Liver (tissue), 9 donors: ENCODE results near the gene PGAM5. TPM values are rescaled to one million over a fixed set of nuclear protein-coding genes. Genes with fewer than 3 reads are reported as not detected.

Experiments
- DNase-seq: peaks from one replicate; pipeline ENCODE4 v3.0.0-alpha.2; 2017; ENCODE audit warnings: low spot score
- H3K27ac ChIP-seq, 2 donors: one replicate each; pipeline ENCODE4 v1.7.0; 2013; ENCODE audit warnings: inconsistent platforms in 2 of 2, low read length in 2 of 2, control low read depth in 1 of 2, low read depth in 1 of 2, mild to moderate bottlenecking in 1 of 2
- H3K27me3 ChIP-seq, 4 donors: one replicate each; pipeline versions ENCODE4 v1.6.1 to v1.7.0; 2013; ENCODE audit warnings: low read length in 3 of 4, inconsistent platforms in 1 of 4, mild to moderate bottlenecking in 1 of 4, moderate library complexity in 1 of 4; ENCODE audit not compliant: control insufficient read depth in 4 of 4, insufficient read depth in 4 of 4
- H3K36me3 ChIP-seq, 4 donors: one replicate each; pipeline versions ENCODE4 v1.6.1 to v1.7.0; 2013; ENCODE audit warnings: low read length in 3 of 4, mild to moderate bottlenecking in 3 of 4, low read depth in 1 of 4, moderate library complexity in 1 of 4; ENCODE audit not compliant: control insufficient read depth in 4 of 4, insufficient read depth in 3 of 4
- H3K4me1 ChIP-seq, 4 donors: one replicate each; pipeline versions ENCODE4 v1.6.1 to v1.7.0; 2013; ENCODE audit warnings: low read length in 3 of 4, mild to moderate bottlenecking in 3 of 4, moderate library complexity in 1 of 4; ENCODE audit not compliant: control insufficient read depth in 4 of 4, insufficient read depth in 4 of 4
- H3K4me3 ChIP-seq, 3 donors: one replicate each; pipeline versions ENCODE4 v1.6.1 to v1.7.0; 2013; ENCODE audit warnings: low read length in 3 of 3, control low read depth in 1 of 3, low read depth in 1 of 3, mild to moderate bottlenecking in 1 of 3
- H3K9ac ChIP-seq, 2 donors: one replicate each; pipeline ENCODE4 v1.7.0; 2013; ENCODE audit warnings: low read length in 2 of 2, mild to moderate bottlenecking in 2 of 2, moderate library complexity in 2 of 2, control low read depth in 1 of 2, low read depth in 1 of 2
- H3K9me3 ChIP-seq, 4 donors: one replicate each; pipeline versions ENCODE4 v1.6.1 to v1.7.0; 2013; ENCODE audit warnings: low read length in 3 of 4; ENCODE audit not compliant: control insufficient read depth in 4 of 4
- EGR1 ChIP-seq, 2 donors: IDR thresholded peaks; 2 replicates each; pipeline ENCODE4 v1.6.1; 2016 to 2018; ENCODE audit warnings: antibody characterized with exemption in 2 of 2, low read depth in 2 of 2
- FOXA1 ChIP-seq: IDR thresholded peaks from 2 replicates; pipeline ENCODE4 v1.6.1; 2016; ENCODE audit warnings: antibody characterized with exemption
- FOXA2 ChIP-seq: IDR thresholded peaks from 2 replicates; pipeline ENCODE4 v1.6.1; 2016; ENCODE audit warnings: antibody characterized with exemption
- GABPA ChIP-seq, 2 donors: IDR thresholded peaks in 1 of 2; conservative IDR thresholded peaks in 1 of 2; 2 replicates each; pipeline ENCODE4 v1.6.1; 2016; ENCODE audit warnings: antibody characterized with exemption in 2 of 2, mild to moderate bottlenecking in 1 of 2, moderate library complexity in 1 of 2
- HNF4A ChIP-seq, 2 donors: conservative IDR thresholded peaks; 2 replicates each; pipeline ENCODE4 v1.6.1; 2016; ENCODE audit warnings: antibody characterized with exemption in 2 of 2, mild to moderate bottlenecking in 2 of 2
- HNF4G ChIP-seq: IDR thresholded peaks from 2 replicates; pipeline ENCODE4 v1.6.1; 2016; ENCODE audit warnings: antibody characterized with exemption
- NR2F2 ChIP-seq: IDR thresholded peaks from 2 replicates; pipeline ENCODE4 v1.6.1; 2016; ENCODE audit warnings: antibody characterized with exemption
- RAD21 ChIP-seq, 2 donors: IDR thresholded peaks; 2 replicates each; pipeline ENCODE4 v1.6.1; 2016; ENCODE audit warnings: antibody characterized with exemption in 2 of 2, mild to moderate bottlenecking in 2 of 2
- RXRA ChIP-seq, 2 donors: IDR thresholded peaks; 2 replicates each; pipeline ENCODE4 v1.6.1; 2017 to 2018; ENCODE audit warnings: antibody characterized with exemption in 2 of 2, mild to moderate bottlenecking in 1 of 2
- SP1 ChIP-seq: IDR thresholded peaks from 2 replicates; pipeline ENCODE4 v1.6.1; 2018; ENCODE audit warnings: antibody characterized with exemption, mild to moderate bottlenecking
- TAF1 ChIP-seq: conservative IDR thresholded peaks from 2 replicates; pipeline ENCODE4 v1.6.1; 2016; ENCODE audit warnings: antibody characterized with exemption, mild to moderate bottlenecking
- YY1 ChIP-seq: IDR thresholded peaks from 2 replicates; pipeline ENCODE4 v1.6.1; 2016; ENCODE audit warnings: antibody characterized with exemption, mild to moderate bottlenecking
- WGBS: extraction: QIAGEN DNeasy Blood & Tissue Kit; methylation state at CpG from one replicate; pipeline ENCODE4 v1.1.7; 2013; 5-methylcytosine and 5-hydroxymethylcytosine counted together
- polyA plus RNA-seq, 2 donors: library from polyadenylated mRNA; stranded (reverse) in 1 of 2; unstranded in 1 of 2; fragments of 200-250 nt in 1 of 2; fragments of >200 nt in 1 of 2; fragmentation: Nextera tagmentation in 1 of 2; extraction: Ambion mirVana in 1 of 2; gene quantifications; one replicate each; pipeline versions ENCODE4 v1.2.1 to v1.2.3, GENCODE V29; 2013 to 2015
- total RNA-seq, 2 donors: library from RNA; depleted of rRNA; stranded (reverse); fragments of >200 nt; gene quantifications; one replicate each; pipeline ENCODE4 v1.2.3, GENCODE V29; 2014
- TF ChIP-seq, protein P1 (sequence below): fragments of 150-350 bp; IDR thresholded peaks from 2 replicates; pipeline ENCODE4 v1.5.1; 2017; ENCODE audit warnings: improper control_type of control experiment, low read depth, low read length; ENCODE audit not compliant: missing input control
- TF ChIP-seq, protein P2 (sequence below): IDR thresholded peaks from 2 replicates; pipeline ENCODE4 v1.6.1; 2016; ENCODE audit warnings: antibody characterized with exemption
- TF ChIP-seq, protein P3 (sequence below): IDR thresholded peaks from 2 replicates; pipeline ENCODE4 v1.6.1; 2016; ENCODE audit warnings: antibody characterized with exemption
- TF ChIP-seq, protein P4 (sequence below): IDR thresholded peaks from 2 replicates; pipeline ENCODE4 v1.6.1; 2016; ENCODE audit warnings: antibody characterized with exemption, mild to moderate bottlenecking
- TF ChIP-seq, protein P5 (sequence below): IDR thresholded peaks from 2 replicates; pipeline ENCODE4 v1.6.1; 2016; ENCODE audit warnings: antibody characterized with exemption
- donor health status: healthy.
- donor health status: healthy.
- donor health status: healthy.
- donor health status: healthy.
- donor health status: healthy.

Gene PGAM5
- total and polyA plus RNA-seq, 4 donors: 6.3 to 34.0 (median 22.2) TPM

DNA sequence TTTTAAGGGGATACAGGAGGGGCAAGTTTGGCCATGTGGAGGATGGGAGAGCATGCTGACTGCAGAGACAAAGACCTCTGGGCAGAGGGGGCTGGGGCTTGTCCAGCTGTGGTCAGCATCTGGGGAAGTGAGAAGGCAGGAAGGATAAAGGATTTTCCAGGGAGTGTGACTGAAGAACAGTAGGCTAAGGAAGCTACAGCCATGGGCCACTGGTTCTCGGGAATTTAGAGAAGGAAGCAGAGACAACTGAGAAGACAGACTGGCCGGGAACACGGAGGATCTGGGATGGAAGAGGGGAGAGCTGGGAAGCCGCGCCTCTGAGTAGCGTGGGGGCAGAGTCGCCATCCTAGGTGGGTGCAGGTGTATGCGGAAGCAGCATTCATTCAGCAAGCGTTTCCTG lies 7.0 kb upstream of the PGAM5 start:
- Histone ChIP-seq H3K9ac (no peak overlapping the region), H3K27ac (no peak overlapping the region), H3K4me1 (peaks cover 0 to 19% (median 8%) of the 10 kb centered on the region in 4 donors), H3K36me3 (peaks cover 10 to 31% (median 21%) of the 10 kb centered on the region in 4 donors), H3K9me3 (no peaks in the 10 kb centered on the region), H3K27me3 (no peaks in the 10 kb centered on the region), H3K4me3 (no peak overlapping the region)
- WGBS: 99% methylated on average over 9 of the region's 9 CpGs
- TF ChIP-seq, protein P1, sequence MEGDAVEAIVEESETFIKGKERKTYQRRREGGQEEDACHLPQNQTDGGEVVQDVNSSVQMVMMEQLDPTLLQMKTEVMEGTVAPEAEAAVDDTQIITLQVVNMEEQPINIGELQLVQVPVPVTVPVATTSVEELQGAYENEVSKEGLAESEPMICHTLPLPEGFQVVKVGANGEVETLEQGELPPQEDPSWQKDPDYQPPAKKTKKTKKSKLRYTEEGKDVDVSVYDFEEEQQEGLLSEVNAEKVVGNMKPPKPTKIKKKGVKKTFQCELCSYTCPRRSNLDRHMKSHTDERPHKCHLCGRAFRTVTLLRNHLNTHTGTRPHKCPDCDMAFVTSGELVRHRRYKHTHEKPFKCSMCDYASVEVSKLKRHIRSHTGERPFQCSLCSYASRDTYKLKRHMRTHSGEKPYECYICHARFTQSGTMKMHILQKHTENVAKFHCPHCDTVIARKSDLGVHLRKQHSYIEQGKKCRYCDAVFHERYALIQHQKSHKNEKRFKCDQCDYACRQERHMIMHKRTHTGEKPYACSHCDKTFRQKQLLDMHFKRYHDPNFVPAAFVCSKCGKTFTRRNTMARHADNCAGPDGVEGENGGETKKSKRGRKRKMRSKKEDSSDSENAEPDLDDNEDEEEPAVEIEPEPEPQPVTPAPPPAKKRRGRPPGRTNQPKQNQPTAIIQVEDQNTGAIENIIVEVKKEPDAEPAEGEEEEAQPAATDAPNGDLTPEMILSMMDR: no peak
- TF ChIP-seq FOXA1 (no peak), FOXA2 (no peak), RXRA (IDR thresholded peaks at IDR 0.05) (no peak), YY1 (no peak), HNF4G (no peak), HNF4A (conservative IDR thresholded peaks at IDR 0.05) (no peak), NR2F2 (no peak), RAD21 (IDR thresholded peaks at IDR 0.05) (no peak), TAF1 (no peak), SP1 (no peak), EGR1 (IDR thresholded peaks at IDR 0.05; ENCODE audit: low read depth in 2 of 2) (no peak), GABPA (IDR thresholded peaks at IDR 0.05 in 1 of 2, conservative IDR thresholded peaks at IDR 0.05 in 1 of 2) (no peak)
- TF ChIP-seq, protein P2, sequence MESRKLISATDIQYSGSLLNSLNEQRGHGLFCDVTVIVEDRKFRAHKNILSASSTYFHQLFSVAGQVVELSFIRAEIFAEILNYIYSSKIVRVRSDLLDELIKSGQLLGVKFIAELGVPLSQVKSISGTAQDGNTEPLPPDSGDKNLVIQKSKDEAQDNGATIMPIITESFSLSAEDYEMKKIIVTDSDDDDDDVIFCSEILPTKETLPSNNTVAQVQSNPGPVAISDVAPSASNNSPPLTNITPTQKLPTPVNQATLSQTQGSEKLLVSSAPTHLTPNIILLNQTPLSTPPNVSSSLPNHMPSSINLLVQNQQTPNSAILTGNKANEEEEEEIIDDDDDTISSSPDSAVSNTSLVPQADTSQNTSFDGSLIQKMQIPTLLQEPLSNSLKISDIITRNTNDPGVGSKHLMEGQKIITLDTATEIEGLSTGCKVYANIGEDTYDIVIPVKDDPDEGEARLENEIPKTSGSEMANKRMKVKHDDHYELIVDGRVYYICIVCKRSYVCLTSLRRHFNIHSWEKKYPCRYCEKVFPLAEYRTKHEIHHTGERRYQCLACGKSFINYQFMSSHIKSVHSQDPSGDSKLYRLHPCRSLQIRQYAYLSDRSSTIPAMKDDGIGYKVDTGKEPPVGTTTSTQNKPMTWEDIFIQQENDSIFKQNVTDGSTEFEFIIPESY: no peak
- TF ChIP-seq, protein P3, sequence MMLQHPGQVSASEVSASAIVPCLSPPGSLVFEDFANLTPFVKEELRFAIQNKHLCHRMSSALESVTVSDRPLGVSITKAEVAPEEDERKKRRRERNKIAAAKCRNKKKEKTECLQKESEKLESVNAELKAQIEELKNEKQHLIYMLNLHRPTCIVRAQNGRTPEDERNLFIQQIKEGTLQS: no peak
- TF ChIP-seq, protein P4, sequence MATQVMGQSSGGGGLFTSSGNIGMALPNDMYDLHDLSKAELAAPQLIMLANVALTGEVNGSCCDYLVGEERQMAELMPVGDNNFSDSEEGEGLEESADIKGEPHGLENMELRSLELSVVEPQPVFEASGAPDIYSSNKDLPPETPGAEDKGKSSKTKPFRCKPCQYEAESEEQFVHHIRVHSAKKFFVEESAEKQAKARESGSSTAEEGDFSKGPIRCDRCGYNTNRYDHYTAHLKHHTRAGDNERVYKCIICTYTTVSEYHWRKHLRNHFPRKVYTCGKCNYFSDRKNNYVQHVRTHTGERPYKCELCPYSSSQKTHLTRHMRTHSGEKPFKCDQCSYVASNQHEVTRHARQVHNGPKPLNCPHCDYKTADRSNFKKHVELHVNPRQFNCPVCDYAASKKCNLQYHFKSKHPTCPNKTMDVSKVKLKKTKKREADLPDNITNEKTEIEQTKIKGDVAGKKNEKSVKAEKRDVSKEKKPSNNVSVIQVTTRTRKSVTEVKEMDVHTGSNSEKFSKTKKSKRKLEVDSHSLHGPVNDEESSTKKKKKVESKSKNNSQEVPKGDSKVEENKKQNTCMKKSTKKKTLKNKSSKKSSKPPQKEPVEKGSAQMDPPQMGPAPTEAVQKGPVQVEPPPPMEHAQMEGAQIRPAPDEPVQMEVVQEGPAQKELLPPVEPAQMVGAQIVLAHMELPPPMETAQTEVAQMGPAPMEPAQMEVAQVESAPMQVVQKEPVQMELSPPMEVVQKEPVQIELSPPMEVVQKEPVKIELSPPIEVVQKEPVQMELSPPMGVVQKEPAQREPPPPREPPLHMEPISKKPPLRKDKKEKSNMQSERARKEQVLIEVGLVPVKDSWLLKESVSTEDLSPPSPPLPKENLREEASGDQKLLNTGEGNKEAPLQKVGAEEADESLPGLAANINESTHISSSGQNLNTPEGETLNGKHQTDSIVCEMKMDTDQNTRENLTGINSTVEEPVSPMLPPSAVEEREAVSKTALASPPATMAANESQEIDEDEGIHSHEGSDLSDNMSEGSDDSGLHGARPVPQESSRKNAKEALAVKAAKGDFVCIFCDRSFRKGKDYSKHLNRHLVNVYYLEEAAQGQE: no peak
- TF ChIP-seq, protein P5, sequence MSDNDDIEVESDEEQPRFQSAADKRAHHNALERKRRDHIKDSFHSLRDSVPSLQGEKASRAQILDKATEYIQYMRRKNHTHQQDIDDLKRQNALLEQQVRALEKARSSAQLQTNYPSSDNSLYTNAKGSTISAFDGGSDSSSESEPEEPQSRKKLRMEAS: no peak
- DNase-seq: no peak
